ENCODE measurements around the gene MUSTN1. TPM values are rescaled to one million over a fixed set of nuclear protein-coding genes. Genes with fewer than 3 reads are reported as not detected.

MUSTN1 gene
- total RNA-seq, 1 donor: 1.4 TPM

- no peak for TF ChIP-seq CTCF (IDR thresholded peaks at IDR 0.05; ENCODE audit: extremely low read depth, low read depth, low read length)
- Histone ChIP-seq H3K9me3 (ENCODE audit: low read depth, low read length) (no peaks in the 10 kb centered on the region), H3K36me3 (ENCODE audit: insufficient read depth, low read length) (peaks cover 5% of the 10 kb centered on the region), H3K79me2 (ENCODE audit: insufficient read depth, low read length) (no peaks in the 10 kb centered on the region), H3K4me2 (ENCODE audit: insufficient read depth, low read length) (no peak overlapping the region), H4K20me1 (ENCODE audit: insufficient read depth, low read length) (peaks cover 4% of the 10 kb centered on the region), H3K27me3 (ENCODE audit: insufficient read depth, low read length) (no peaks in the 10 kb centered on the region), H2AFZ (ENCODE audit: low read length) (no peak overlapping the region), H3K4me1 (ENCODE audit: insufficient read depth, low read length) (peaks cover 4% of the 10 kb centered on the region), H3K4me3 (ENCODE audit: insufficient read depth, low read length) (no peak overlapping the region), H3K27ac (ENCODE audit: low read depth, low read length) (no peak overlapping the region)
- DNase-seq (ENCODE audit: insufficient read length, low spot score, missing footprints): peak; percentile 50
Observed at GRCh38 chr3:52841211-52841980, 6.6 kb upstream of the MUSTN1 start.

- Histone ChIP-seq H3K36me3 (ENCODE audit: insufficient read depth, low read length) (peaks cover 5% of the 10 kb centered on the region), H3K9me3 (ENCODE audit: low read depth, low read length) (no peaks in the 10 kb centered on the region), H3K27ac (ENCODE audit: low read depth, low read length) (no peak overlapping the region), H4K20me1 (ENCODE audit: insufficient read depth, low read length) (peaks cover 4% of the 10 kb centered on the region), H2AFZ (ENCODE audit: low read length) (no peak overlapping the region), H3K4me2 (ENCODE audit: insufficient read depth, low read length) (no peak overlapping the region), H3K4me3 (ENCODE audit: insufficient read depth, low read length) (no peak overlapping the region), H3K4me1 (ENCODE audit: insufficient read depth, low read length) (no peaks in the 10 kb centered on the region), H3K79me2 (ENCODE audit: insufficient read depth, low read length) (no peaks in the 10 kb centered on the region), H3K27me3 (ENCODE audit: insufficient read depth, low read length) (no peaks in the 10 kb centered on the region)
- TF ChIP-seq CTCF (IDR thresholded peaks at IDR 0.05; ENCODE audit: extremely low read depth, low read depth, low read length): no peak
- DNase-seq (ENCODE audit: insufficient read length, low spot score, missing footprints): peak; percentile 31
Observed at GRCh38 chr3:52839892-52840545, 5.2 kb upstream of the MUSTN1 start.

GRCh38 chr3:52839268-52839575 lies 4.4 kb upstream of the MUSTN1 start:
- Histone ChIP-seq H3K9me3 (ENCODE audit: low read depth, low read length) (no peaks in the 10 kb centered on the region), H2AFZ (ENCODE audit: low read length) (no peak overlapping the region), H3K4me3 (ENCODE audit: insufficient read depth, low read length) (no peak overlapping the region), H3K36me3 (ENCODE audit: insufficient read depth, low read length) (peaks cover 5% of the 10 kb centered on the region), H3K79me2 (ENCODE audit: insufficient read depth, low read length) (no peaks in the 10 kb centered on the region), H3K27ac (ENCODE audit: low read depth, low read length) (no peak overlapping the region), H3K4me2 (ENCODE audit: insufficient read depth, low read length) (no peak overlapping the region), H3K27me3 (ENCODE audit: insufficient read depth, low read length) (no peaks in the 10 kb centered on the region), H4K20me1 (ENCODE audit: insufficient read depth, low read length) (peaks cover 4% of the 10 kb centered on the region), H3K4me1 (ENCODE audit: insufficient read depth, low read length) (no peaks in the 10 kb centered on the region)
- no peak for TF ChIP-seq CTCF (IDR thresholded peaks at IDR 0.05; ENCODE audit: extremely low read depth, low read depth, low read length)
- peak; percentile 32 for DNase-seq (ENCODE audit: insufficient read length, low spot score, missing footprints)

- Histone ChIP-seq H3K27ac (ENCODE audit: low read depth, low read length) (no peak overlapping the region), H3K4me3 (ENCODE audit: insufficient read depth, low read length) (no peak overlapping the region), H3K4me2 (ENCODE audit: insufficient read depth, low read length) (no peak overlapping the region), H2AFZ (ENCODE audit: low read length) (no peak overlapping the region), H3K79me2 (ENCODE audit: insufficient read depth, low read length) (no peaks in the 10 kb centered on the region), H3K4me1 (ENCODE audit: insufficient read depth, low read length) (no peaks in the 10 kb centered on the region), H3K9me3 (ENCODE audit: low read depth, low read length) (no peaks in the 10 kb centered on the region), H4K20me1 (ENCODE audit: insufficient read depth, low read length) (peaks cover 4% of the 10 kb centered on the region), H3K27me3 (ENCODE audit: insufficient read depth, low read length) (no peaks in the 10 kb centered on the region), H3K36me3 (ENCODE audit: insufficient read depth, low read length) (peaks cover 5% of the 10 kb centered on the region)
- peak; percentile 30 for DNase-seq (ENCODE audit: insufficient read length, low spot score, missing footprints)
- TF ChIP-seq CTCF (IDR thresholded peaks at IDR 0.05; ENCODE audit: extremely low read depth, low read depth, low read length): no peak
Observed at GRCh38 chr3:52838561-52839267, 3.9 kb upstream of the MUSTN1 start.

All from osteoblast (primary cell).